ENCODE results near the gene WNT9B.

WNT9B gene

GRCh38 chr17:46896991-46897390 is 45.6 kb downstream of the WNT9B start:
- no peak for TF ChIP-seq TAF1 (IDR thresholded peaks at IDR 0.05; ENCODE audit: borderline replicate concordance, insufficient read depth, low read length)
- TF ChIP-seq POLR2AphosphoS5 (IDR thresholded peaks at IDR 0.05; ENCODE audit: low read depth, low read length): no peak
- TF ChIP-seq REST (IDR thresholded peaks at IDR 0.05; ENCODE audit: insufficient read depth in 1 of 2, low read depth in 2 of 2, low read length in 2 of 2): no peak
- TF ChIP-seq FOXP2 (optimal IDR thresholded peaks at IDR 0.05; ENCODE audit: borderline replicate concordance, extremely low read depth, extremely low read length, insufficient read depth): no peak
- TF ChIP-seq SIN3A (IDR thresholded peaks at IDR 0.05; ENCODE audit: borderline replicate concordance, insufficient read depth, low read length): no peak

GRCh38 chr17:46898364-46898763 is 47.0 kb downstream of the WNT9B start:
- no peak for TF ChIP-seq SIN3A (IDR thresholded peaks at IDR 0.05; ENCODE audit: borderline replicate concordance, insufficient read depth, low read length)
- no peak for TF ChIP-seq POLR2AphosphoS5 (IDR thresholded peaks at IDR 0.05; ENCODE audit: low read depth, low read length)
- TF ChIP-seq REST (IDR thresholded peaks at IDR 0.05; ENCODE audit: insufficient read depth in 1 of 2, low read depth in 2 of 2, low read length in 2 of 2): no peak
- TF ChIP-seq FOXP2 (optimal IDR thresholded peaks at IDR 0.05; ENCODE audit: borderline replicate concordance, extremely low read depth, extremely low read length, insufficient read depth): no peak
- no peak for TF ChIP-seq TAF1 (IDR thresholded peaks at IDR 0.05; ENCODE audit: borderline replicate concordance, insufficient read depth, low read length)

- TF ChIP-seq TAF1 (IDR thresholded peaks at IDR 0.05; ENCODE audit: borderline replicate concordance, insufficient read depth, low read length): no peak
- no peak for TF ChIP-seq SIN3A (IDR thresholded peaks at IDR 0.05; ENCODE audit: borderline replicate concordance, insufficient read depth, low read length)
- no peak for TF ChIP-seq REST (IDR thresholded peaks at IDR 0.05; ENCODE audit: insufficient read depth in 1 of 2, low read depth in 2 of 2, low read length in 2 of 2)
- TF ChIP-seq FOXP2 (optimal IDR thresholded peaks at IDR 0.05; ENCODE audit: borderline replicate concordance, extremely low read depth, extremely low read length, insufficient read depth): no peak
Observed at GRCh38 chr17:46898860-46899259, 47.5 kb downstream of the WNT9B start.

- TF ChIP-seq TAF1 (IDR thresholded peaks at IDR 0.05; ENCODE audit: borderline replicate concordance, insufficient read depth, low read length) (no peak), POLR2AphosphoS5 (IDR thresholded peaks at IDR 0.05; ENCODE audit: low read depth, low read length) (no peak), SIN3A (IDR thresholded peaks at IDR 0.05; ENCODE audit: borderline replicate concordance, insufficient read depth, low read length) (no peak), REST (IDR thresholded peaks at IDR 0.05; ENCODE audit: insufficient read depth in 1 of 2, low read depth in 2 of 2, low read length in 2 of 2) (no peak)
Observed at GRCh38 chr17:46901291-46901690, 49.9 kb downstream of the WNT9B start.
